Measurements from ENCODE around the gene SLC43A3.

Gene SLC43A3

GRCh38 chr11:57397394-57397990 lies 29.4 kb downstream of the SLC43A3 start:
- no peaks in the 10 kb centered on the region for H3K27me3 ChIP-seq (ENCODE audit: insufficient read depth, poor library complexity, severe bottlenecking)
- no peak overlapping the region for H3K4me3 ChIP-seq (replicated peaks; ENCODE audit: insufficient read depth, low read length)
- DNase-seq (ENCODE audit: low read depth in 1 of 2, low spot score in 1 of 2): peak; percentile 95 to 98
- H3K27ac ChIP-seq (replicated peaks): peak overlapping the region; percentile 86
- TF ChIP-seq SPI1 (IDR thresholded peaks at IDR 0.05; ENCODE audit: borderline replicate concordance, low read depth) (peak; percentile 95), POLR2AphosphoS5 (IDR thresholded peaks at IDR 0.05; ENCODE audit: low read depth) (peak; percentile 95)
- TF ChIP-seq, protein P1, sequence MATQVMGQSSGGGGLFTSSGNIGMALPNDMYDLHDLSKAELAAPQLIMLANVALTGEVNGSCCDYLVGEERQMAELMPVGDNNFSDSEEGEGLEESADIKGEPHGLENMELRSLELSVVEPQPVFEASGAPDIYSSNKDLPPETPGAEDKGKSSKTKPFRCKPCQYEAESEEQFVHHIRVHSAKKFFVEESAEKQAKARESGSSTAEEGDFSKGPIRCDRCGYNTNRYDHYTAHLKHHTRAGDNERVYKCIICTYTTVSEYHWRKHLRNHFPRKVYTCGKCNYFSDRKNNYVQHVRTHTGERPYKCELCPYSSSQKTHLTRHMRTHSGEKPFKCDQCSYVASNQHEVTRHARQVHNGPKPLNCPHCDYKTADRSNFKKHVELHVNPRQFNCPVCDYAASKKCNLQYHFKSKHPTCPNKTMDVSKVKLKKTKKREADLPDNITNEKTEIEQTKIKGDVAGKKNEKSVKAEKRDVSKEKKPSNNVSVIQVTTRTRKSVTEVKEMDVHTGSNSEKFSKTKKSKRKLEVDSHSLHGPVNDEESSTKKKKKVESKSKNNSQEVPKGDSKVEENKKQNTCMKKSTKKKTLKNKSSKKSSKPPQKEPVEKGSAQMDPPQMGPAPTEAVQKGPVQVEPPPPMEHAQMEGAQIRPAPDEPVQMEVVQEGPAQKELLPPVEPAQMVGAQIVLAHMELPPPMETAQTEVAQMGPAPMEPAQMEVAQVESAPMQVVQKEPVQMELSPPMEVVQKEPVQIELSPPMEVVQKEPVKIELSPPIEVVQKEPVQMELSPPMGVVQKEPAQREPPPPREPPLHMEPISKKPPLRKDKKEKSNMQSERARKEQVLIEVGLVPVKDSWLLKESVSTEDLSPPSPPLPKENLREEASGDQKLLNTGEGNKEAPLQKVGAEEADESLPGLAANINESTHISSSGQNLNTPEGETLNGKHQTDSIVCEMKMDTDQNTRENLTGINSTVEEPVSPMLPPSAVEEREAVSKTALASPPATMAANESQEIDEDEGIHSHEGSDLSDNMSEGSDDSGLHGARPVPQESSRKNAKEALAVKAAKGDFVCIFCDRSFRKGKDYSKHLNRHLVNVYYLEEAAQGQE (IDR thresholded peaks at IDR 0.05; ENCODE audit: insufficient replicate concordance, low read depth): no peak

DNA sequence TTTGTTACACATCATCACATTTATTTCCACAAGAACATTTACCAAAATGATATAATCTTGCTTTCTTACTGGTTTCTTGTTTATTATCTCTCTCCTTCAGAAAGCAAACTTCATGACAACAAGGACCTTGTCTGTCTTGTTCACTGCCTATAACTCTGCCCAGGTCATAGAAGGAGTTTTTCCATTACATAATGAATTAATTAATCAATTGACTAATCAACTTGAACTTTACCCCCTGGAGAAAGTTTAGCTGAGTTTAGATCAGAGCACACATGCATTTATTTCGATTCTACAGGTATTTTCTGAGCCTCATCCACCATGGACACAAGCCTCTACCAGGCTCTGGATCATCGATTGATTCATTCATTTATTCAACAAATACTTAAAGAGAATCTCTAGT lies 30.2 kb downstream of the SLC43A3 start:
- Histone ChIP-seq H3K27me3 (ENCODE audit: insufficient read depth, poor library complexity, severe bottlenecking) (no peaks in the 10 kb centered on the region), H3K27ac (replicated peaks) (peak overlapping the region; percentile 86), H3K4me3 (replicated peaks; ENCODE audit: insufficient read depth, low read length) (no peak overlapping the region)
- TF ChIP-seq GABPA (IDR thresholded peaks at IDR 0.05; ENCODE audit: low read depth): no peak
- TF ChIP-seq SPI1 (IDR thresholded peaks at IDR 0.05; ENCODE audit: borderline replicate concordance, low read depth): no peak
- no peak for TF ChIP-seq POLR2AphosphoS5 (IDR thresholded peaks at IDR 0.05; ENCODE audit: low read depth)
- DNase-seq (ENCODE audit: low read depth in 1 of 2, low spot score in 1 of 2): no peak

- Histone ChIP-seq H3K27ac (replicated peaks) (peak overlapping the region; percentile 86), H3K4me3 (replicated peaks; ENCODE audit: insufficient read depth, low read length) (no peak overlapping the region), H3K27me3 (ENCODE audit: insufficient read depth, poor library complexity, severe bottlenecking) (no peaks in the 10 kb centered on the region)
- peak in 1 of 2 experiments; percentile 29 for DNase-seq (ENCODE audit: low read depth in 1 of 2, low spot score in 1 of 2)
- TF ChIP-seq SPI1 (IDR thresholded peaks at IDR 0.05; ENCODE audit: borderline replicate concordance, low read depth) (peak; percentile 18; the same call in 1 of the 2 replicates), GABPA (IDR thresholded peaks at IDR 0.05; ENCODE audit: low read depth) (no peak)
These were observed 30.9 kb downstream of the SLC43A3 start for GRCh38 chr11:57395905-57396623.

DNA sequence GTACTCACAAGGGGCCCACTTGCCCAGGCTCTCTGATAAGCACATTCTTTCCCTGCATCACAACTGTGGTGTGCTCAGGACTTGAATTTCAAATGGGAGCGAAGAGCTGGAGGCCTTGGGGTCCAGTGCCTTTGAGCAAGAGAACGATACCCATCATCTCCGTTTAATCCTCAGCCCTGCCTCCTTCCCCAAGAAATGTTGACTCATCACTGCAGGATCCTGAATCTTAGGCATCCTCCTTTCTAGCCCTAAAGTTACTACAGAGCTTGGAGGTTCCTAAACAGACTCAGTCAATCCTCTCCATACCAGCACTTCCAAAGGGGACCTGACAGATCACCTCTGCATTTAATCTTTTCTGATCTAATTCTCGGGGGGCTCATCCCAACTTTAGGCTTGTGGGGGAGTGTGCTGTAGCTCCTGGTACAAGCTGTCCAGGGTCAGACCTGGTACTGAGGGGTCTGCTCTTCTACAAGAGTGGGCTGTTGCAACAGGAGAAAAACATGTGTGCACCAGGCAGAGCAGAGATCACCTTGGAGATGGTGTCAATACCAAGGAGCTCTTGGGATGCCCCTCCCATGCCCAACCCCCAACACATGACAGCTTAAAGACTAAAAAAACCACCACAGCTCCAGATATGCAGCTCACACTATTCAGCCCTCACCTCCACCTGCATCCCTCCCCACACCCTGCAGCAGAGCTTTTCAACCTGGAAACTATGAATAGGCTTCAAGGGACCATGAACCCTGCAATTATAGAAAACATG lies 32.5 kb downstream of the SLC43A3 start:
- no peak for DNase-seq (ENCODE audit: low read depth in 1 of 2, low spot score in 1 of 2)
- Histone ChIP-seq H3K4me3 (replicated peaks; ENCODE audit: insufficient read depth, low read length) (no peak overlapping the region), H3K27ac (replicated peaks) (no peak overlapping the region), H3K27me3 (ENCODE audit: insufficient read depth, poor library complexity, severe bottlenecking) (no peaks in the 10 kb centered on the region)
- TF ChIP-seq CTCF (IDR thresholded peaks at IDR 0.05; ENCODE audit: insufficient read depth, low read length) (no peak), POLR2AphosphoS5 (IDR thresholded peaks at IDR 0.05; ENCODE audit: low read depth) (no peak), SPI1 (IDR thresholded peaks at IDR 0.05; ENCODE audit: borderline replicate concordance, low read depth) (no peak), GABPA (IDR thresholded peaks at IDR 0.05; ENCODE audit: low read depth) (no peak)
- TF ChIP-seq, protein P1 (IDR thresholded peaks at IDR 0.05; ENCODE audit: insufficient replicate concordance, low read depth): no peak

- no peaks in the 10 kb centered on the region for H3K27me3 ChIP-seq (ENCODE audit: insufficient read depth, poor library complexity, severe bottlenecking)
- H3K4me3 ChIP-seq (replicated peaks; ENCODE audit: insufficient read depth, low read length): no peak overlapping the region
- no peak for TF ChIP-seq POLR2AphosphoS5 (IDR thresholded peaks at IDR 0.05; ENCODE audit: low read depth)
- H3K27ac ChIP-seq (replicated peaks): no peak overlapping the region
- DNase-seq (ENCODE audit: low read depth in 1 of 2, low spot score in 1 of 2): no peak
These were observed 34.2 kb downstream of the SLC43A3 start for GRCh38 chr11:57392763-57393105.
